Measurements from ENCODE around the gene ZBTB20. TPM values are rescaled to one million over a fixed set of nuclear protein-coding genes. Genes with fewer than 3 reads are reported as not detected.
A peak's percentile ranks its signal among the peaks of the same experiment; 100 is the strongest.
"Not testable (repeated sequence)": the region's sequence is repeated elsewhere in the genome, so short reads cannot be mapped to it uniquely, and the experiment has no call there.

Gene ZBTB20
- total and polyA plus RNA-seq, 12 donors, result 0.57 to 105 (median 86.8) TPM

- Histone ChIP-seq H3K27ac (no peak overlapping the region), H3K4me3 (no peak overlapping the region), H3K4me1 (peaks cover 0 to 6% (median 0%) of the 10 kb centered on the region in 9 donors), H3K9me3 (peaks cover 0 to 10% (median 0%) of the 10 kb centered on the region in 11 donors), H3K27me3 (no peaks in the 10 kb centered on the region), H3K36me3 (no peaks in the 10 kb centered on the region)
- intact Hi-C loops (cut with DNase I), result no loop called here
- TF ChIP-seq CTCF (IDR thresholded peaks at IDR 0.05), result no peak
- WGBS, 2 donors, result 86 to 89% methylated on average over 1 of the region's 1 CpG
- ATAC-seq, result no peak
- DNase-seq, result no peak
Observed at GRCh38 chr3:115120597-115120996, 26.5 kb downstream of the ZBTB20 start.

- H3K4me1 ChIP-seq, result peaks cover 0 to 14% (median 0%) of the 10 kb centered on the region in 9 donors
- intact Hi-C loops (cut with DNase I), result no loop called here
- peak in 1 of 8 donors; percentile 59 for ATAC-seq
- no peak for TF ChIP-seq CTCF (IDR thresholded peaks at IDR 0.05)
- 88 to 98% methylated on average over 1 of the region's 1 CpG for whole genome bisulfite sequencing, 2 donors
- H3K27ac ChIP-seq, result peak overlapping the region in 1 of 10 donors; percentile 1
- no peak for DNase-seq
- H3K4me3 ChIP-seq, result no peak overlapping the region
- peaks cover 0 to 10% (median 0%) of the 10 kb centered on the region in 11 donors for H3K9me3 ChIP-seq
- H3K36me3 ChIP-seq, result peaks cover 0 to 3% (median 0%) of the 10 kb centered on the region in 9 donors
- H3K27me3 ChIP-seq, result no peaks in the 10 kb centered on the region
Observed at GRCh38 chr3:115113367-115113766, 33.7 kb downstream of the ZBTB20 start.

GRCh38 chr3:115111632-115112031, 35.5 kb downstream of the ZBTB20 start:
- peaks cover 0 to 6% (median 1%) of the 10 kb centered on the region in 11 donors for H3K9me3 ChIP-seq
- H3K4me3 ChIP-seq, result no peak overlapping the region
- TF ChIP-seq CTCF (IDR thresholded peaks at IDR 0.05), result no peak
- H3K36me3 ChIP-seq, result peaks cover 0 to 19% (median 0%) of the 10 kb centered on the region in 9 donors
- H3K4me1 ChIP-seq, result peaks cover 0 to 14% (median 0%) of the 10 kb centered on the region in 9 donors
- DNase-seq, result no peak
- peak in 4 of 8 donors; percentile 48 to 80 (median 70) for ATAC-seq
- H3K27ac ChIP-seq, result peak overlapping the region in 5 of 10 donors; percentile 5 to 45 (median 24)
- no peaks in the 10 kb centered on the region for H3K27me3 ChIP-seq
- 95 to 97% methylated on average over 1 of the region's 1 CpG for WGBS, 2 donors
- intact Hi-C loops (cut with DNase I), result no loop called here

- no peak overlapping the region for H3K4me3 ChIP-seq
- H3K27ac ChIP-seq, result peak overlapping the region in 1 of 10 donors; percentile 45
- no peak for TF ChIP-seq CTCF (IDR thresholded peaks at IDR 0.05)
- no peaks in the 10 kb centered on the region for H3K27me3 ChIP-seq
- peak in 1 of 8 donors; percentile 28 for ATAC-seq
- intact Hi-C loops (cut with DNase I), result no loop called here
- DNase-seq, result no peak
- WGBS, 2 donors, result 94 to 96% methylated on average over 5 of the region's 5 CpGs
- peaks cover 0 to 19% (median 0%) of the 10 kb centered on the region in 9 donors for H3K36me3 ChIP-seq
- peaks cover 0 to 5% (median 0%) of the 10 kb centered on the region in 11 donors for H3K9me3 ChIP-seq
- peaks cover 0 to 14% (median 0%) of the 10 kb centered on the region in 9 donors for H3K4me1 ChIP-seq
Observed at GRCh38 chr3:115110830-115111229, 36.3 kb downstream of the ZBTB20 start.

- Histone ChIP-seq H3K36me3 (peaks cover 0 to 19% (median 0%) of the 10 kb centered on the region in 9 donors), H3K27ac (peak overlapping the region in 5 of 10 donors; percentile 1 to 48 (median 33)), H3K4me3 (peak overlapping the region in 2 of 10 donors; percentile 5 to 10), H3K4me1 (peaks cover 0 to 14% (median 6%) of the 10 kb centered on the region in 9 donors)
- intact Hi-C loops (cut with DNase I); DNase-seq; H3K9me3 ChIP-seq; H3K27me3 ChIP-seq: not testable (repeated sequence)
- peak in 5 of 8 donors; percentile 49 to 78 (median 69) for ATAC-seq
- 58 to 68% methylated on average over 7 of the region's 7 CpGs for WGBS, 2 donors
Observed at GRCh38 chr3:115110066-115110465, 37.0 kb downstream of the ZBTB20 start.

All from heart right ventricle (tissue), 16 donors.